ENCODE results near the gene CRYGS. TPM values are rescaled to one million over a fixed set of nuclear protein-coding genes. Genes with fewer than 3 reads are reported as not detected.

CRYGS gene
- total and polyA plus RNA-seq, 9 of the 15 experiments (the other 6 are each of a cell fraction or from before 2014, with no cell fraction given) = 1.5 to 3.8 (median 2.0) TPM

DNA sequence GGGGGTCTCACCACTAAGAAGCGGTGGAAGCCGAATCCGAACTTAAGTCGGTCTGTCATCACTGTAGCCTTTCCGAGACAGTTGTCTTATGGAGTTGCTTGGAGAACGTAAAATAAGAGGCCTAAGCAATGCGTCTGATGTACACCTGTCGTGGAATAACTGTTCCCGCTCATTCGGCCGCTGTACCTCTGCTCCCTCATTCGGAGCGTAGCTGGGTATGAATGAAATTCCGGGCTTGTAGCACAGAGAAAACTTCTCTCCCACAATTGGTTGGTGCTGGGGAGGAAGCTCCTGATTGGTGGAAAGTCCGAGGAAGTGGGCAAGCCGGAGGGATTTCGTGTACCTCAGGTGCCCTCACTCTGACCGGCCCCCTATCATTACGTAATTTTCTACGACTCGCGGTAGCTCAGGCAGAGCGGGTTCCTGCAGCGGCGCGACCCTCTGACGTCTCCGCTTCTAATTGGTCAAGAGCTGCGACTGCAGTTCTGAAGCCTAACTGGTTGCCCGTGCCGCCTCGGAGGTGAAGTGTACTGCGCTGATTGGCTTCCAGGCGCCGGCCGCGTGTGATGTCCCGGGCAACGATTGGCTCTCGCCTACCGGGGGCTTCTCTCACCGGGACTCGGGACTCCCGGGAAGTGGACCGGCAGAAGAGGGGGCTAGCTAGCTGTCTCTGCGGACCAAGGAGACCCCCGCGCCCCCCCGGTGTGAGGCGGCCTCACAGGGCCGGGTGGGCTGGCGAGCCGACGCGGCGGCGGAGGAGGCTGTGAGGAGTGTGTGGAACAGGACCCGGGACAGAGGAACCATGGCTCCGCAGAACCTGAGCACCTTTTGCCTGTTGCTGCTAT lies 26.1 kb upstream of the CRYGS start, which contains the start of gene DNAJB11 (continued):
- TF ChIP-seq, protein P1, sequence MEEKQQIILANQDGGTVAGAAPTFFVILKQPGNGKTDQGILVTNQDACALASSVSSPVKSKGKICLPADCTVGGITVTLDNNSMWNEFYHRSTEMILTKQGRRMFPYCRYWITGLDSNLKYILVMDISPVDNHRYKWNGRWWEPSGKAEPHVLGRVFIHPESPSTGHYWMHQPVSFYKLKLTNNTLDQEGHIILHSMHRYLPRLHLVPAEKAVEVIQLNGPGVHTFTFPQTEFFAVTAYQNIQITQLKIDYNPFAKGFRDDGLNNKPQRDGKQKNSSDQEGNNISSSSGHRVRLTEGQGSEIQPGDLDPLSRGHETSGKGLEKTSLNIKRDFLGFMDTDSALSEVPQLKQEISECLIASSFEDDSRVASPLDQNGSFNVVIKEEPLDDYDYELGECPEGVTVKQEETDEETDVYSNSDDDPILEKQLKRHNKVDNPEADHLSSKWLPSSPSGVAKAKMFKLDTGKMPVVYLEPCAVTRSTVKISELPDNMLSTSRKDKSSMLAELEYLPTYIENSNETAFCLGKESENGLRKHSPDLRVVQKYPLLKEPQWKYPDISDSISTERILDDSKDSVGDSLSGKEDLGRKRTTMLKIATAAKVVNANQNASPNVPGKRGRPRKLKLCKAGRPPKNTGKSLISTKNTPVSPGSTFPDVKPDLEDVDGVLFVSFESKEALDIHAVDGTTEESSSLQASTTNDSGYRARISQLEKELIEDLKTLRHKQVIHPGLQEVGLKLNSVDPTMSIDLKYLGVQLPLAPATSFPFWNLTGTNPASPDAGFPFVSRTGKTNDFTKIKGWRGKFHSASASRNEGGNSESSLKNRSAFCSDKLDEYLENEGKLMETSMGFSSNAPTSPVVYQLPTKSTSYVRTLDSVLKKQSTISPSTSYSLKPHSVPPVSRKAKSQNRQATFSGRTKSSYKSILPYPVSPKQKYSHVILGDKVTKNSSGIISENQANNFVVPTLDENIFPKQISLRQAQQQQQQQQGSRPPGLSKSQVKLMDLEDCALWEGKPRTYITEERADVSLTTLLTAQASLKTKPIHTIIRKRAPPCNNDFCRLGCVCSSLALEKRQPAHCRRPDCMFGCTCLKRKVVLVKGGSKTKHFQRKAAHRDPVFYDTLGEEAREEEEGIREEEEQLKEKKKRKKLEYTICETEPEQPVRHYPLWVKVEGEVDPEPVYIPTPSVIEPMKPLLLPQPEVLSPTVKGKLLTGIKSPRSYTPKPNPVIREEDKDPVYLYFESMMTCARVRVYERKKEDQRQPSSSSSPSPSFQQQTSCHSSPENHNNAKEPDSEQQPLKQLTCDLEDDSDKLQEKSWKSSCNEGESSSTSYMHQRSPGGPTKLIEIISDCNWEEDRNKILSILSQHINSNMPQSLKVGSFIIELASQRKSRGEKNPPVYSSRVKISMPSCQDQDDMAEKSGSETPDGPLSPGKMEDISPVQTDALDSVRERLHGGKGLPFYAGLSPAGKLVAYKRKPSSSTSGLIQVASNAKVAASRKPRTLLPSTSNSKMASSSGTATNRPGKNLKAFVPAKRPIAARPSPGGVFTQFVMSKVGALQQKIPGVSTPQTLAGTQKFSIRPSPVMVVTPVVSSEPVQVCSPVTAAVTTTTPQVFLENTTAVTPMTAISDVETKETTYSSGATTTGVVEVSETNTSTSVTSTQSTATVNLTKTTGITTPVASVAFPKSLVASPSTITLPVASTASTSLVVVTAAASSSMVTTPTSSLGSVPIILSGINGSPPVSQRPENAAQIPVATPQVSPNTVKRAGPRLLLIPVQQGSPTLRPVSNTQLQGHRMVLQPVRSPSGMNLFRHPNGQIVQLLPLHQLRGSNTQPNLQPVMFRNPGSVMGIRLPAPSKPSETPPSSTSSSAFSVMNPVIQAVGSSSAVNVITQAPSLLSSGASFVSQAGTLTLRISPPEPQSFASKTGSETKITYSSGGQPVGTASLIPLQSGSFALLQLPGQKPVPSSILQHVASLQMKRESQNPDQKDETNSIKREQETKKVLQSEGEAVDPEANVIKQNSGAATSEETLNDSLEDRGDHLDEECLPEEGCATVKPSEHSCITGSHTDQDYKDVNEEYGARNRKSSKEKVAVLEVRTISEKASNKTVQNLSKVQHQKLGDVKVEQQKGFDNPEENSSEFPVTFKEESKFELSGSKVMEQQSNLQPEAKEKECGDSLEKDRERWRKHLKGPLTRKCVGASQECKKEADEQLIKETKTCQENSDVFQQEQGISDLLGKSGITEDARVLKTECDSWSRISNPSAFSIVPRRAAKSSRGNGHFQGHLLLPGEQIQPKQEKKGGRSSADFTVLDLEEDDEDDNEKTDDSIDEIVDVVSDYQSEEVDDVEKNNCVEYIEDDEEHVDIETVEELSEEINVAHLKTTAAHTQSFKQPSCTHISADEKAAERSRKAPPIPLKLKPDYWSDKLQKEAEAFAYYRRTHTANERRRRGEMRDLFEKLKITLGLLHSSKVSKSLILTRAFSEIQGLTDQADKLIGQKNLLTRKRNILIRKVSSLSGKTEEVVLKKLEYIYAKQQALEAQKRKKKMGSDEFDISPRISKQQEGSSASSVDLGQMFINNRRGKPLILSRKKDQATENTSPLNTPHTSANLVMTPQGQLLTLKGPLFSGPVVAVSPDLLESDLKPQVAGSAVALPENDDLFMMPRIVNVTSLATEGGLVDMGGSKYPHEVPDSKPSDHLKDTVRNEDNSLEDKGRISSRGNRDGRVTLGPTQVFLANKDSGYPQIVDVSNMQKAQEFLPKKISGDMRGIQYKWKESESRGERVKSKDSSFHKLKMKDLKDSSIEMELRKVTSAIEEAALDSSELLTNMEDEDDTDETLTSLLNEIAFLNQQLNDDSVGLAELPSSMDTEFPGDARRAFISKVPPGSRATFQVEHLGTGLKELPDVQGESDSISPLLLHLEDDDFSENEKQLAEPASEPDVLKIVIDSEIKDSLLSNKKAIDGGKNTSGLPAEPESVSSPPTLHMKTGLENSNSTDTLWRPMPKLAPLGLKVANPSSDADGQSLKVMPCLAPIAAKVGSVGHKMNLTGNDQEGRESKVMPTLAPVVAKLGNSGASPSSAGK (IDR thresholded peaks at IDR 0.05) = no peak; the same call in 1 of the 2 replicates
- TF ChIP-seq USF2 (CRISPR knock-in tag; IDR thresholded peaks at IDR 0.05) (no peak), JUN (IDR thresholded peaks at IDR 0.05; ENCODE audit: borderline replicate concordance, low read depth, low read length) (0 out of 2 replicates have a peak, but pooled peaks have one; percentile 55), JUN (CRISPR knock-in tag; IDR thresholded peaks at IDR 0.05; ENCODE audit: borderline replicate concordance) (peak; percentile 81; the same call in 1 of the 2 replicates), NRF1 (conservative IDR thresholded peaks at IDR 0.05 in 1 of 2, IDR thresholded peaks at IDR 0.05 in 1 of 2) (peak; percentile 86 to 88), ZNF174 (CRISPR knock-in tag; IDR thresholded peaks at IDR 0.05) (no peak), ZNF76 (CRISPR knock-in tag; IDR thresholded peaks at IDR 0.05; ENCODE audit: borderline replicate concordance) (no peak), FOXA1 (IDR thresholded peaks at IDR 0.05; ENCODE audit: borderline replicate concordance) (no peak), TEAD1 (CRISPR knock-in tag; IDR thresholded peaks at IDR 0.05) (peak; percentile 78 to 92), TCF7L2 (IDR thresholded peaks at IDR 0.05; ENCODE audit: low read depth, low read length) (no peak)
- TF ChIP-seq, protein P2, sequence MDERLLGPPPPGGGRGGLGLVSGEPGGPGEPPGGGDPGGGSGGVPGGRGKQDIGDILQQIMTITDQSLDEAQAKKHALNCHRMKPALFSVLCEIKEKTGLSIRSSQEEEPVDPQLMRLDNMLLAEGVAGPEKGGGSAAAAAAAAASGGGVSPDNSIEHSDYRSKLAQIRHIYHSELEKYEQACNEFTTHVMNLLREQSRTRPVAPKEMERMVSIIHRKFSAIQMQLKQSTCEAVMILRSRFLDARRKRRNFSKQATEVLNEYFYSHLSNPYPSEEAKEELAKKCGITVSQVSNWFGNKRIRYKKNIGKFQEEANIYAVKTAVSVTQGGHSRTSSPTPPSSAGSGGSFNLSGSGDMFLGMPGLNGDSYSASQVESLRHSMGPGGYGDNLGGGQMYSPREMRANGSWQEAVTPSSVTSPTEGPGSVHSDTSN (CRISPR knock-in tag; IDR thresholded peaks at IDR 0.05; ENCODE audit: low read depth) = no peak
- TF ChIP-seq, protein P2 (tag; conservative IDR thresholded peaks at IDR 0.05; ENCODE audit: low read depth) = no peak
